Endothelial cell of umbilical vein (primary cell): Measurements from ENCODE around the gene DDX31. TPM values are rescaled to one million over a fixed set of nuclear protein-coding genes. Genes with fewer than 3 reads are reported as not detected.

Experiments
- BruUV-seq: library from RNA; stranded (reverse); fragments of 400-500 nt; replicated peaks from 2 replicates; lab custom pipeline; 2021; lab: Mats Ljungman, UMichigan
- CTCF ChIA-PET: fragments of 300-600, 350-600 bp; sonication (Branson Sonifier 250); formaldehyde crosslinking; loops from one replicate; lab custom pipeline; 2021; ENCODE audit warnings: antibody characterized with exemption, inconsistent platforms; lab: Charles Lee
- POLR2A ChIA-PET: fragments of 300-600, 350-600 bp; sonication (Branson Sonifier 250); formaldehyde crosslinking; loops from one replicate; lab custom pipeline; 2021; ENCODE audit warnings: antibody characterized with exemption, inconsistent platforms; lab: Charles Lee
- DNase-seq: peaks from one replicate; pipeline ENCODE4 v3.0.0-alpha.2; 2011; ENCODE audit warnings: low read depth, low spot score
- FAIRE-seq: peaks from 2 replicates; lab custom pipeline; 2011; peaks lifted over from hg19 to GRCh38; lab: Jason Lieb, UNC
- H2AFZ ChIP-seq: 2 replicates; pipeline ENCODE4 v1.6.0; 2012; ENCODE audit warnings: low read depth, low read length, control low read depth, inconsistent platforms
- H3K27ac ChIP-seq: 2 replicates; pipeline ENCODE4 v1.5.1; 2011; ENCODE audit warnings: low read depth, mild to moderate bottlenecking, control low read depth, low read length, moderate library complexity; ENCODE audit not compliant: insufficient read depth
- H3K27me3 ChIP-seq, 2 experiments: 2 replicates each; pipeline versions ENCODE4 v1.6.0 to v1.6.1; 2011; ENCODE audit warnings: low read length in 2 of 2, mixed read lengths in 1 of 2; ENCODE audit not compliant: control insufficient read depth in 2 of 2, insufficient read depth in 2 of 2
- H3K36me3 ChIP-seq, 2 experiments: 2 replicates in 1 of 2; 3 replicates in 1 of 2; pipeline ENCODE4 v1.5.1; 2011; ENCODE audit warnings: low read length in 2 of 2, mild to moderate bottlenecking in 1 of 2, moderate library complexity in 1 of 2; ENCODE audit not compliant: control insufficient read depth in 2 of 2, insufficient read depth in 2 of 2; ENCODE audit errors: extremely low read depth in 1 of 2
- H3K4me1 ChIP-seq: 3 replicates; pipeline ENCODE4 v1.5.1; 2011; ENCODE audit warnings: mild to moderate bottlenecking, low read length; ENCODE audit not compliant: control insufficient read depth, insufficient read depth; ENCODE audit errors: extremely low read depth
- H3K4me2 ChIP-seq: 2 replicates; pipeline ENCODE4 v1.6.1; 2011; ENCODE audit warnings: low read length, control low read depth, mixed read lengths; ENCODE audit not compliant: insufficient read depth
- H3K4me3 ChIP-seq, 3 experiments: fragments of 200-600 bp in 1 of 3; sonication (generic), shearing (Covaris generic) in 1 of 3; replicated peaks in 1 of 3; 2 replicates each; pipeline ENCODE4 v1.5.1; 2011 to 2016; ENCODE audit warnings: control low read depth in 3 of 3, low read length in 3 of 3, mild to moderate bottlenecking in 2 of 3, inconsistent platforms in 1 of 3, low read depth in 1 of 3, moderate library complexity in 1 of 3; ENCODE audit not compliant: insufficient read depth in 1 of 3
- H3K79me2 ChIP-seq: 2 replicates; pipeline ENCODE4 v1.6.0; 2012; ENCODE audit warnings: low read length, inconsistent platforms; ENCODE audit not compliant: control insufficient read depth, insufficient read depth
- H3K9ac ChIP-seq: replicated peaks from 2 replicates; pipeline ENCODE3; 2011; ENCODE audit warnings: low read length, control low read depth; ENCODE audit not compliant: insufficient read depth; ENCODE audit errors: extremely low read depth
- H3K9me1 ChIP-seq: replicated peaks from 3 replicates; pipeline ENCODE4 v1.6.0; 2011; ENCODE audit warnings: mild to moderate bottlenecking, low read length; ENCODE audit not compliant: control insufficient read depth, insufficient read depth; ENCODE audit errors: extremely low read depth
- H3K9me3 ChIP-seq: replicated peaks from 2 replicates; pipeline ENCODE4 v1.5.1; 2012; ENCODE audit warnings: low read length, inconsistent platforms; ENCODE audit not compliant: control insufficient read depth, insufficient read depth
- H4K20me1 ChIP-seq: replicated peaks from 2 replicates; pipeline ENCODE3; 2011; ENCODE audit warnings: mild to moderate bottlenecking, low read length; ENCODE audit not compliant: control insufficient read depth, insufficient read depth; ENCODE audit errors: extremely low read depth
- EZH2 ChIP-seq: IDR thresholded peaks from 2 replicates; pipeline ENCODE4 v1.6.1; 2012; ENCODE audit warnings: borderline replicate concordance, low read depth, mild to moderate bottlenecking, moderate library complexity, low read length, inconsistent platforms; ENCODE audit not compliant: severe bottlenecking
- FOS ChIP-seq: IDR thresholded peaks from 2 replicates; pipeline ENCODE4 v1.6.1; 2011; ENCODE audit warnings: mild to moderate bottlenecking, low read length, moderate library complexity, borderline replicate concordance; ENCODE audit not compliant: insufficient read depth
- GATA2 ChIP-seq: IDR thresholded peaks from 2 replicates; pipeline ENCODE4 v1.7.0; 2011; ENCODE audit warnings: low read depth, mild to moderate bottlenecking, moderate library complexity, mixed read lengths, low read length; ENCODE audit not compliant: insufficient read length, insufficient read depth
- JUN ChIP-seq: IDR thresholded peaks from 2 replicates; pipeline ENCODE4 v1.6.1; 2011; ENCODE audit warnings: borderline replicate concordance, low read depth; ENCODE audit not compliant: insufficient read length, insufficient read depth
- MYC ChIP-seq: IDR thresholded peaks from one replicate; pipeline ENCODE4 v1.6.1; 2011; ENCODE audit warnings: mild to moderate bottlenecking, low read depth, low read length
- POLR2A ChIP-seq: IDR thresholded peaks from 2 replicates; pipeline ENCODE4 v1.6.1; 2012; ENCODE audit warnings: low read depth, mild to moderate bottlenecking, control low read depth, low read length
- dilution Hi-C: fragments of 300-500 bp; cut with MboI; formaldehyde crosslinking; loops from one replicate; pipeline ENCODE4 v1.15.0; 2019; ENCODE audit warnings: low sequenced_read_pairs; ENCODE audit not compliant: extremely low pct_ligation_motif_present
- intact Hi-C: fragments of 100-400 bp; cut with micrococcal nuclease; formaldehyde crosslinking; loops from one replicate; pipeline ENCODE4 v1.10.0; 2022
- polyA plus RNA-seq, 4 experiments: library from polyadenylated mRNA; depleted of rRNA in 3 of 4; stranded (reverse) in 3 of 4; unstranded in 1 of 4; fragments of >200 nt; gene quantifications; 2 replicates each; pipeline versions ENCODE4 v1.2.1 to v1.2.3, GENCODE V29; 2011 to 2012; ENCODE audit warnings: missing spikeins in 1 of 4
- total RNA-seq: library from RNA; stranded (reverse); gene quantifications from 2 replicates; pipeline ENCODE4 v1.2.3, GENCODE V29; 2021
- TF ChIP-seq, protein P1 (sequence below): IDR thresholded peaks from 2 replicates; pipeline ENCODE4 v1.6.1; 2011; ENCODE audit not compliant: insufficient read depth, insufficient read length
- TF ChIP-seq, protein P2 (sequence below), 2 donors: IDR thresholded peaks; 1 replicate in 1 of 2; 2 replicates in 1 of 2; pipeline ENCODE4 v1.5.1; 2011; ENCODE audit warnings: low read length in 2 of 2, mild to moderate bottlenecking in 2 of 2, moderate library complexity in 2 of 2, control low read depth in 1 of 2, inconsistent platforms in 1 of 2, low read depth in 1 of 2; ENCODE audit not compliant: insufficient read depth in 1 of 2; ENCODE audit errors: extremely low read depth in 1 of 2

The DDX31 gene
- total and polyA plus RNA-seq, 2 donors (not counting 3 experiments of a cell fraction or from before 2014, with no cell fraction given) = 8.0 to 16.3 TPM

DNA sequence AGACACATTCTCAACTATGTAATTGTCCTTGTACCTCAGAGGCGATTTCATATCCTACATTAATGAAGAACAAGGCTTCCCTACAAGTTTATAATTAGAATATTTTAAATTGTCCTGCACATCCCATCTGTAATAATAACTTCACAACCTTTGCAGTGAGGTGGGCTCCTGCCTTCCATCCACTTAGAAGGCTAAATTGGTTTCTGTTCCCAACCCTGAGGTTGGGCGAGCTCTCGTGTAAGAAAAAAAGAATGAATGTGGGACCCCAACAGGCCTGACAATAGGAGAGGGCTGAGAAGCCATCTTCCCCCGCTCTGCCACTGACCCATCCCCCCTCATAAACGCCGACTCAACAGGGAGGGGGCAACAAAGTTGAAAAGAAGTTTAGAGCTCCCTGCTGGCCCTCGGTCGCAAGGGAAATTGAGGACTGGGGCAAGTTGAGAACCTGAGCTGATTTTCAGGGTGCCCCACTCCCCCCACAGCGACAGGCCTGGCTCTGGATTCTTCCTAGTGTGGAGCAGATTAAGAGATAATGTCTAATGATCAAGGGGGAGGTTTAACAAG, 78.0 kb downstream of the DDX31 start:
- Histone ChIP-seq H3K4me1 (no peaks in the 10 kb centered on the region), H3K4me3 (no peak overlapping the region), H3K27me3 (peaks cover 50 to 54% of the 10 kb centered on the region in 2 experiments), H3K36me3 (peaks cover 0 to 5% of the 10 kb centered on the region in 2 experiments), H3K4me2 (no peak overlapping the region), H4K20me1 (no peaks in the 10 kb centered on the region), H3K9ac (no peak overlapping the region), H3K9me3 (no peaks in the 10 kb centered on the region), H3K9me1 (no peaks in the 10 kb centered on the region), H2AFZ (no peak overlapping the region), H3K27ac (no peak overlapping the region), H3K79me2 (no peaks in the 10 kb centered on the region)
- POLR2A ChIA-PET = no interaction called here
- intact Hi-C loops = no loop called here
- dilution Hi-C loops = no loop called here
- no peak for DNase-seq
- no peak for FAIRE-seq
- TF ChIP-seq, protein P1, sequence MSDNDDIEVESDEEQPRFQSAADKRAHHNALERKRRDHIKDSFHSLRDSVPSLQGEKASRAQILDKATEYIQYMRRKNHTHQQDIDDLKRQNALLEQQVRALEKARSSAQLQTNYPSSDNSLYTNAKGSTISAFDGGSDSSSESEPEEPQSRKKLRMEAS = no peak
- TF ChIP-seq JUN = no peak
- TF ChIP-seq GATA2 = no peak
- no peak for TF ChIP-seq MYC
- no peak for TF ChIP-seq EZH2
- TF ChIP-seq, protein P2, sequence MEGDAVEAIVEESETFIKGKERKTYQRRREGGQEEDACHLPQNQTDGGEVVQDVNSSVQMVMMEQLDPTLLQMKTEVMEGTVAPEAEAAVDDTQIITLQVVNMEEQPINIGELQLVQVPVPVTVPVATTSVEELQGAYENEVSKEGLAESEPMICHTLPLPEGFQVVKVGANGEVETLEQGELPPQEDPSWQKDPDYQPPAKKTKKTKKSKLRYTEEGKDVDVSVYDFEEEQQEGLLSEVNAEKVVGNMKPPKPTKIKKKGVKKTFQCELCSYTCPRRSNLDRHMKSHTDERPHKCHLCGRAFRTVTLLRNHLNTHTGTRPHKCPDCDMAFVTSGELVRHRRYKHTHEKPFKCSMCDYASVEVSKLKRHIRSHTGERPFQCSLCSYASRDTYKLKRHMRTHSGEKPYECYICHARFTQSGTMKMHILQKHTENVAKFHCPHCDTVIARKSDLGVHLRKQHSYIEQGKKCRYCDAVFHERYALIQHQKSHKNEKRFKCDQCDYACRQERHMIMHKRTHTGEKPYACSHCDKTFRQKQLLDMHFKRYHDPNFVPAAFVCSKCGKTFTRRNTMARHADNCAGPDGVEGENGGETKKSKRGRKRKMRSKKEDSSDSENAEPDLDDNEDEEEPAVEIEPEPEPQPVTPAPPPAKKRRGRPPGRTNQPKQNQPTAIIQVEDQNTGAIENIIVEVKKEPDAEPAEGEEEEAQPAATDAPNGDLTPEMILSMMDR (IDR thresholded peaks at IDR 0.05; ENCODE audit: extremely low read depth in 1 of 2, insufficient read depth in 1 of 2, low read depth in 1 of 2, low read length in 2 of 2) = no peak
- TF ChIP-seq FOS = no peak
- no peak for TF ChIP-seq POLR2A
- no TSS peak for BruUV-seq
- CTCF ChIA-PET = interaction anchor here (2.1 kb wide), 1 partner anchor 85 kb away, joined by 4 read pairs; no protein-coding TSS in a partner anchor
